GM19452 (cell line): ENCODE measurements around the gene TBC1D24.

Experiments used
- ATAC-seq: cut with Tn5 transposase; IDR thresholded peaks from one replicate; pipeline ENCODE4 v1.9.1; 2021; ENCODE audit not compliant: unreplicated experiment

TBC1D24 gene

DNA sequence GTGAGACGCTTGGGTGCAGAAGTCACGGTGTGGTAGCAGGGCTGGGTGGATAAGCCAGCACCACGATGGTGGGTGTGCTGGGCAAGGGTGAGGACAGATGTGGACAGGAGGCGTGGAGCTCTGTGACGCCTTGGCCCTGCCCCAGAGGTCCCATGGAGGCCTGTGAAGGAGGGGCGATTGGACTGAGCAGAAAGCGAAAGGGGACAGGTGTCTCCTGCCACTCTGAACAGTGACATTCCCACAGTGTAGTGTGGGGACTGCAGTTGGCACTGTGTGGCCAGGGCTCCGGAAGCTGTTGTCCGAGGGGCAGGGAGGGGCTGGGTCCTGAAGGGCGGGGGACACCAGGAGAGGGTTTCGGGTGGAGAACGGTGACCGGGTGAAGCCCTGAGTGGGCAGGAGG is 7.3 kb downstream of the TBC1D24 start:
- no peak for ATAC-seq

DNA sequence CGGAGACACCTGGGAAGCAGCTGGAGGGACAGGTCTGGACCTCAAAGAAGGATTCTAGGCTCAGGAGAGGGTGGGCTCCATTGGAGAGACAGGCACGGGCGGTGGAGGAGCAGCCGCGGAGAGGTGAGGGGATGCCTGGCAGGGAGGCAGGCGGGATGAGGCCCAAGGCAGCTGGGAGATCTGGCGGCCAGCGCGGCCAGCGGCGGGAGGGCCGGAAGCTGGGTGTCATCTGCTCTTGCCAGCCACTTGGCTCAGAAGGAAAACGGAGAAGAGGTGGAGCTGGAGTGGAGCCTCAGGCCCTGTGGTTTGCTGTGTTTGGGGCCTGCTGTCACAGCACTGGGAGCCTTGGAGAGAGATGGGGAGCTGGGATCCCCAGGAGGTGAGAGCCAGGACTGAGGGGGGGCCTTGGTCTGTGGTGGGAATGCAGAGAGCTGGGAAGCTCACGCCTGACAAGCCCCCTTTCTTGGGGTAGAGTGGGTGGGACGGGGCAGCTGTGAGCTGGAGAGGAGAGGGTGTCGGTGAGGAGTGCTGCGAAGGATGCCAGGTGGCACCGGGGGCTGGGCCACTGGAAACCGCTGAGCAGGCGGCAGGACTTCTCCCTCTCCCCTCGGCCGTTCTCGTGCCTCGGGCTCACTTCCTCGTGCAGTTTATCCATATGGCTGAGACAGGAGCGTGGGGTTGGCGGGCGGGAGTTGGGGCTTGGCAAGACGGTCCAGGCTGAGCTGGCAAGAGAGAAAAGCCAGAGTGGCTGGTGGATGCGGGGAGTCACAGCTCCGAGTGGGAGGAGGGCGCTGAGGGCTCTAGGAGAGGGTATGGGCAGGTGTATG is 8.0 kb downstream of the TBC1D24 start:
- ATAC-seq = no peak

DNA sequence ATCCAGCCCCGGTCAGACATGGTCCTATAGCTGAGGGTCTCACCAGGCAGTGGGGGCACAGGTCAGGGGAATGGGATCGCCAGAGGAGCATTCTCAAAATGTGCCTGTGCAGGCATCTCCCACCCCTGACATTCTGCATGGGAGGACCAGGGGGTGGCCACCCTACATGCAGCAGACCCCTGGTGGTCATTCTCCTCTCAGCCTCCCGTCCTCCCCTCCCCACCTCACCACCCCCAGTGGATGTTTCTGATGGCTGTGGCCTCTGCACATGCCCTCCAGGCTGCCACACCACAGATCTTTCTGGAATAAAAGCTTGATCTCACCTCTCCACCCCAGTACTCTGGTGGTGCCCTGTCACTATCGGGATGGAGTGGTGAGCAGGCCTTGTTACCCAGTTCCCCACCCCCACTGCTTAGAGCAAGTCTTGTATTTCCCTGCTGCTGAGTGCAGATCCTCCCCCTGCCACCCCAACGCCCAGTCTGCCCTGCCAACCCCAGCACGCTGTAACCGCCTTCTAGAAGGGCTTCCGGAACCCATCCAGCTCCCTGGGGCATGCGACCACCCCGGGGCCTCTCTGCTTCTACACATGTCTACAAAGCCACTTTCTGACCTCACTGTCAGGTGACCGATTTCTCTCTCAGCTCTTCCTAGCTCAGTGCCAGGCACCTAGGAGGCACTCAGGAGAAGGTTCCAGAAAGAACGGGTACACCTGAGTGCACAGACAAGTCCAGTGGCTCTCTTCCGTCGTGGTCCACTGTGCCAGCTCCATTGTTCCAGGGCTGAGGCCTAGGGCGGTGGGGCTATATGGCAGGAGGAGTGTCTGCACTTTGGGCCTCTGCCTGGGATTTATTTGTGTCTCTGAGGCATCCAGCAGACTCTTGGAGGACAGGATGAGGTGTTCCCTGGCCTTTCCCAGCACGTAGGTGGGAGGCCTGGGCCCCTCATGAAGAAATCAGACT is 9.3 kb downstream of the TBC1D24 start:
- ATAC-seq = no peak

DNA sequence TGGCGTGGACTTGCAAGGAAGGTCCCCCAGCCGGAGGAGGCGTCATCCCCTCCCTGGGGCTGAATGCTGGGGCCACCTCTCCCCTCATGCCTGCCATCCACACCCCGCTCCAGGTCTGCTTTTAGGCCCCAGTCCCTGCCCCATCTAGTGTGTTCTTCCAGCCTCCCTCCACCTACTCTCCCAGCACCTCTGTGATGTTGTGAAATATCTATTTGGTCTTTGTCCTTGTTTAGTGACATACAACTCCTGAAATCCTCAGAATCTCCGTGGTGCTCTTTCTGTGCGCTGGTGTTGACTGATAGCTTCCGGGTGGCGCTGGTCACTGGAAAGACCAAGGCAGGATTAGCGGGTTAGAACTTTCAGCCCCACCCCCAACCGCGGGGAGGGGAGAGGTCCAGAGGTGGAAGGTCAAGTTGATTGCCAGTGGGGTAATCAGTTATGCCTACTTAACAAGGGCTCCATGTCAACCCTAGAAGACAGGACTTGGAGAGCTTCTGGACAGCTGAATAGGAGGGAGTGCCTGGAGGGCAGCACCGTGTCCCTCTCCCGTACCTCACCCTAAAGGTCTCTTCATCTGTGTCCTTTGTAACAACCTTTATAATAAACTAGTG is 10.1 kb downstream of the TBC1D24 start:
- no peak for ATAC-seq

DNA sequence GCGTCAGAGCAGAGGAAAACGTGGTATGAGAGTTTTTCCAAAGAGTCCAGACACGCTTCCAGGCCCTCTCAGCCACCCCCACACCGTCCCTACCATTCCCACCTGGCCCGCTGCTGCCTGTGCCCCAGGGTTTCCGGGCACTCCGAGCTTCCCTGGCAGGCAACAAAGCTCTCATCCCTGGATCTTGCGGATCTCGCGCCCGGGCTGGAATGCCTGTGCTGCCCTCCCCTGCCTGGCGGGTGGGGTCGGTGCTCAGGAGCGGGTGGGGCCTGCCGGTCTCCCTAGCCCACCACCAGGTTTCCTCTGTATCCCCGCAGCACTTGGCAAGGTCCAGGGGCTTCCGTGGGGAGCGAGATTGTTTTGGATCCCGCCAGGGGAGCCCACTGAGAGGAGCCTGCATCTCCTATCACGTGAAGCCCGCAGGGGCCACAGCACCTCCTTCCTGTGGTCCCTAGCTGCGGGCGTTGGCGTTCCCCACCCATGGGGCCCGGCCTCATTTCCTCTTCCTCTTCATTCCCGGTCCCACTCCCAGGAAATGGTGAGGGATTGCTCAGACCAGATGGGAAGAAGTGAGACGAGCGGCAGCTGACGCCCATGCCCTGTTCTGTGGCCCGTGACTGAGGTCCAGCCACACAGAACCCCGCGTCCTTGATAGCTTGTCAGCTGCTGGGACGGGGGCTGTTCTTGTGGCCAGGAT is 11.0 kb downstream of the TBC1D24 start:
- ATAC-seq = no peak

DNA sequence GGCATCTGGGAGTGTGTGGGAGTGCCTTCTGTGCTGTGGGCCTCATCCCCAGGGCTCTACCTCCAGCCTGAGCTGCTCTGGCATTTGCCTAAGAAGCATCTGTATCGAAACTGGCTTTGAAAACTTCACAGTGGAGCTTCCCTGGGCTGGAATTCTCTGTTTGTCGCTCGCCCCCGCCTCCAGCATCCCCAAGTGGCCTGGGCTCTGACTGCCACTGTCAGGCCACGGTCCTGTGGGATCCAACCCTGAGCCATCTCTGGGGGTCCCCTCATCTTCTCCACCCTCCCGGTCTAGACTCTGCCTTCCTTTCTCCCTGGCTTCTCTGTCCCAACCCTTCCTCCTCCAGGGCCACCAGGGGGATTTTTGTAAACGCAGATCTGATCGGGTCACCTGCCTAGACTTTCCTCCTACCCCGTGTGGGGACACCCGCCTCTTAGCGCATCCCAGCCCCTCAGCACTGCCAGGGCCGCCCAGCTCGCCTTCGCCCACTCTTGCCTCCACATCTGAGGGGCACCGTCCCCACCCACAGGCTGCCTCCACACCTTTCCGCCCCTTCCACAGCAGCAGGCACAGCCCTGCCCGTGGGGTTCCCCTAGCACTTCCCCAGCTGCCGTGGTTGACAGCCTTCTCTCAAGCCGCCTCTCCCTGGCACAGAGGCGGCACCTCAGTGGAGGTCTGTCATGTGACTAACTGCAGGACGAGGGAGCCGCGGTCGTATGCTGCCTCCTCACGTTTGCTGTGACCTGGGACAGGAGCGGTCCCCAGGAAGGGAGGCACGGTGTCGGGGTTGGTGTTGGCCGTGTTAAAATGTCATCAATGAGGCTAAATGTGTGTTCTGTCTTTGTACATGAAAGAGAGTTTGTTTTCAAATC is 12.0 kb downstream of the TBC1D24 start:
- ATAC-seq = peak; percentile 61

DNA sequence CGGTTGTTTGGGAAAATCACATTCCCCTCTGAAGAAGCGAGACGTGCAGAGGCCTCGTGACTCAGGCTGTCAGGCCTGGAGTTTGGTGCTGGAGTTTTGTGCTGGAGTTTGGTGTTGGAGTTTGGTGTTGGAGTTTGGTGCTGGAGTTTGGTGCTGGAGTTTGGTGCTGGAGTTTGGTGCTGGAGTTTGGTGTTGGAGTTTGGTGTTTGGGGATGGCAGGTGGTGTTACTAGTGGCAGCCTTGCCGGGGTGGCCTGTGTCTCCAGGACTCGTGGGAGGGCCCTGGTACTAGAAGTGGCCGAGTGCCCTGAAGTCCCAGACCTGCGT is 12.6 kb downstream of the TBC1D24 start:
- no peak for ATAC-seq

DNA sequence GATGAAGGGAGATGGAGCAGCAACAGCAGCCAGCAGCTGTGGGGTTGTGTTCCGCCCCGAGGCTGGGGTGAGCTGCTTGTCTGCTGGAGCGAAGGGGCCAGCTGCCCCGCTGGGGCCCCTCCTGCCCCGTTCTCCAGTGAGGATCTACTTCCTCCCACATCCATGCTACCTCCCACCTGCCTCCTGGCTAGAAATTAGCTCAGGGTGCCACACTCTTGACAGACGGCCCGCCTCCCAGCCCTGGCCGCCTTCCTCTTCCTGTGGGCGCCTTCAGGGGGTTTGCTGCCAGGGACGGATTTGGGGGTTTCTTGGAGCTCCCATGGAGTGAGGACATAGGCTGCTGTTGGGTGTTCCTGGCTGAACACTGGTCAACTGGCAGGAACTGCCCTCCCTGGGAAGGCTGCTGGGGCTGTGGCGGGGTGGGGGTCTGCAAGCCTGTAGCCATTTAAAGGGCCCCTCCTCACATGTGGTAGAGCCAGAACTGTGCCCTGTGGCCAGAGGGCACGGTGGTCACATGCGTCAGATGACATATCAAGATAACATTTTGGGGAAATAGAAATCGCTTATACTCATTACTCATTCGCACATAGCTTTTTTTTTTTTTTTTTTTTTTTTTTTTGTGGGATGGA is 13.1 kb downstream of the TBC1D24 start:
- ATAC-seq = no peak

DNA sequence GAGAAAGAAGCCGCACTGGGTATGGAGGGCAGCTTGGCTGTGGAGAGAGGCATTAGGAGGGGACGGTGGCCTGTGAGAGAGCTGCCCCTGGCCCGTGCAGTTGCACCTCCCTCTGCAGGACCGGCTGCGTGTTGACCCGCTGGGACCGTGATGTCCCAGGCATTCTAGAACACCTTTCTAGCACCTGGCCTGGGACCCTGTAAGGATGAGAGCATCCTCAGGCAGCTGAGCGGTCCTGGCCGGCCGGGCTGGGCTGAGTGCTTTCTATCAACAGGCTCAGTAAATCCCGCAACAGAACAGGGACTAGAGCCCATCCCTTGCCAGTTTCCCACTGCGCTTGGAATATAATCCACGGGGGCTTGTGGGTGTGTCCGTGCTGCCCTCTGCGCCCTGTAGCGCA is 14.7 kb downstream of the TBC1D24 start:
- ATAC-seq = no peak

DNA sequence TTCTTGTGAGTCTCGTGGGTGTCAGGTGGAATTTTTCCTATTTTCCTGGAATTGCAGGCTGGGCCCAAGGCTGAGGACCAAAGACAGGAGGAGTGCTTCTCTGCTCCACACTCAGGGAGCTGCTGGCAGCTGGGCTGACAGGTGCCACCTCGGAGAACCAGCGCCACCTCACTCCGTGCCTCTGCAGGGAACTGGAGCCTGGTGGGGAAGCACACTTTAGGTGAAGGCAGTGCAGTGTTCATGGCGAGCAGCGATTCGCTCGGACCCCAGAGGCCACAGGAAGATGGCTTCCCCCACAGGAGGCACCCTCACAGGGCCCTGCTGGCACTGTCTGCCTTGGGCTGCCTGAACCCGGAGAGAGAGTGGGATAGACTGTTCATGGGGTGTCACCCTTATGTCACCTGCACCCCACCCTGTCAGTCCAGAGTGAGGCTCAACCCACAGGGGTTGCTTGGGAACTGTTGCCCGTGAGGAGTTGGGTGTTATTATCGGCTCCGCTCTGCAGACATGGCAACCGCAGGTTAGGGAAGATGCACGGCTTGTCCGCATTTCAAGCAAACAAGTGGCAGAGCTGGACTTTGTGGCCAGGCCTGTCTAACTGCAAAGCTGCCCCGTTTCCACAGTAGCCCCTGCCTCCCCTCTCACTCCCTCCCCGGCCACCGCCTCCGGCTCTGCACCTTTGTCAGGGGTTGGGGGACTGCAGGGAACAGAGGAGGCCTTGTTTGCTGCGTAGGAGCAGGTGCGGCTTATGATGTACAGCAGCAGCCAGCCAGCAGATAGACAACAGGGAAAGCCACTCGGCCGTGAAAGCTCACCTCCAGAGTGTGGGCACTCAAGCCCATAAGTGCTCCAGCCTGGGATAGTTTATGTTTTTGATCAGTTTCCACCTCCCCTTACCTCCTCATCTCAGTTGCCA is 15.5 kb downstream of the TBC1D24 start:
- ATAC-seq = no peak

DNA sequence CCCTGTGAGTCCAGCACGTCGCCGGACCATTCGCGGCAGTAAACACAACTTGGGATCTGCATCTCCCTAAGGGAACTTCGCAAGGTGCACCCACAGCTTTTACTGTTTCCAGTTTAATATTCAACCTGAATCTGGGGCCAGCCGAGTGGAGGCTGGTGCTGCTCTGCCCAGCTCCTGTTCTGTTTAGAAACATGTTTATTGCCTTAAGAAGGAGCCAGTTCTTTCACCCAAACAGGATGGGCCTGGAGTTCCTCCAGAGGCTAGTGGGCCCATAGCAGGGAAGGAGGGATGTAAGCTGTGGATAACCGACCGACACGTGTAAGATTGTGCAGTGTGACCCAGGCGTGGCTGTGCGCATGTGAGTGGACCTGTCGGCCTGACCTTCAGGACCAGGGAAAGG is 17.4 kb downstream of the TBC1D24 start:
- ATAC-seq = no peak

DNA sequence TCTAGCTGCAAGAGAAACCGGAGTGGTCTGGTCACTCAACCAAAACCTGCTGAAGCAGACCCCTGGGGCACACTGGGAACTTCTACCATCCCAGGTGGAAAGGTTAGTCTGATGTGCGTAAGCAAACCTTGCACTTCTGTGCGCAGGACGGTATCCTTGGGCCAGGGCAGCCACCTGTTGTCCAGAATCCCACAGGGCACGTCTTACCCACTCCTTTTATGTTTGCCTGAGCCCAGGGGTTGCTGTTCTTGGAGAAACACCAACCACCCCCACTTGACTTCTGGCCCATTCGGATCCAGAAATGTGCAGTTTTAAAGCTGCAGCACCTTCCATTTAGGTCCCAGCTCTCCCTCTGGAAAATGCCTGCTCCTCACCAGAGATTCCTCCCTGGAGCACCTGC is 18.7 kb downstream of the TBC1D24 start:
- ATAC-seq = no peak

DNA sequence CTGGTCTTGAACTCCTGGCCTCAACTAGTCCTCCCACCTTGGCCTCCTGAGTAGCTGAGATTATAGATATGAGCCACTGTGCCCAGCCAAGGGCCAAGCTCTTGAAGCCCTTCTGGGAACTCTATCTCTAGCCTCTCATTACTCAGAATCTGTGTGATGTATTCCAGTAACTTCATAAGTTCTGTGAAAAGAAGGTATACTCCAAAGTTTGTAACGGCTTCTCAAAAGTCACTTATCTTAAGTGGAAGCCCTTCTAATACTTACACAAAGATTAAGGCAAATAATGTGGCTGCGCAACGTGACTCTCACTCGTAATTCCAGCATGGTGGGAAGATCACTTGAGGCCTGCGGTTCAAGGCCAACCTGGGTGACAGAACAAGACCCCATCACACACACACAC is 19.7 kb downstream of the TBC1D24 start:
- ATAC-seq = no peak

DNA sequence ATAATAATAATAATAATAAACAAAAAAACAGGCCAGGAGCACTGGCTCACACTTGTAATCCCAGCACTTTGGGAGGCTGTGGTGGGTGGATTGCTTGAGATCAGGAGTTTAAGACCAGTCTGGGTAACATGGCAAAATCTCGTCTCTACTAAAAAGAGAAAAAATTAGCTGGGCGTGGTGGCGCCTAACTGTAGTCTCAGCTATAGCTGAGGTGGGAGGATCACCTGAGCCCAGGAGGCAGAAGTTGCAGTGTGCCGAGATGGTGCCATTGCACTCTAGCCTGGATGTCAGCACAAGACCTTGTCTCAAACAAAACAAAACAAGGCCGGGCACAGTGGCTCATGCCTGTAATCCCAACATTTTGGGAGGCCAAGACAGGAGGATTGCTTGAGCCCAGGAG is 20.1 kb downstream of the TBC1D24 start:
- ATAC-seq = no peak

DNA sequence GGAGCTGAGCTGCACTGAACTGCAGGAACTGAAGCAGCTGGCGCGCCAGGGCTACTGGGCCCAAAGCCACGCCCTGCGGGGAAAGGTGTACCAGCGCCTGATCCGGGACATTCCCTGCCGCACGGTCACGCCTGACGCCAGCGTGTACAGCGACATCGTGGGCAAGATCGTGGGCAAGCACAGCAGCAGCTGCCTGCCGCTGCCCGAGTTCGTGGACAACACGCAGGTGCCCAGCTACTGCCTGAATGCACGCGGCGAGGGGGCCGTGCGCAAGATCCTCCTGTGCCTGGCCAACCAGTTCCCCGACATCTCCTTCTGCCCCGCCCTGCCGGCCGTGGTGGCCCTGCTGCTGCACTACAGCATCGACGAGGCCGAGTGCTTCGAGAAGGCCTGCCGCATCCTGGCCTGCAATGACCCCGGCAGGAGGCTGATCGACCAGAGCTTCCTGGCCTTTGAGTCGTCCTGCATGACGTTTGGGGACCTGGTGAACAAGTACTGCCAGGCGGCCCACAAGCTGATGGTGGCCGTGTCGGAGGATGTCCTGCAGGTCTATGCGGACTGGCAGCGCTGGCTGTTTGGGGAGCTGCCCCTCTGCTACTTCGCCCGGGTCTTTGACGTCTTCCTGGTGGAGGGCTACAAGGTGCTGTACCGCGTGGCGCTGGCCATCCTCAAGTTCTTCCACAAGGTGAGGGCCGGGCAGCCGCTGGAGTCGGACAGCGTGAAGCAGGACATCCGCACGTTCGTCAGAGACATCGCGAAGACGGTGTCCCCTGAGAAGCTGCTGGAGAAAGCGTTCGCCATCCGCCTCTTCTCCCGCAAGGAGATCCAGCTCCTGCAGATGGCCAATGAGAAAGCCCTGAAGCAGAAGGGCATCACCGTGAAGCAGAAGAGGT is 21.5 kb downstream of the TBC1D24 start:
- no peak for ATAC-seq

DNA sequence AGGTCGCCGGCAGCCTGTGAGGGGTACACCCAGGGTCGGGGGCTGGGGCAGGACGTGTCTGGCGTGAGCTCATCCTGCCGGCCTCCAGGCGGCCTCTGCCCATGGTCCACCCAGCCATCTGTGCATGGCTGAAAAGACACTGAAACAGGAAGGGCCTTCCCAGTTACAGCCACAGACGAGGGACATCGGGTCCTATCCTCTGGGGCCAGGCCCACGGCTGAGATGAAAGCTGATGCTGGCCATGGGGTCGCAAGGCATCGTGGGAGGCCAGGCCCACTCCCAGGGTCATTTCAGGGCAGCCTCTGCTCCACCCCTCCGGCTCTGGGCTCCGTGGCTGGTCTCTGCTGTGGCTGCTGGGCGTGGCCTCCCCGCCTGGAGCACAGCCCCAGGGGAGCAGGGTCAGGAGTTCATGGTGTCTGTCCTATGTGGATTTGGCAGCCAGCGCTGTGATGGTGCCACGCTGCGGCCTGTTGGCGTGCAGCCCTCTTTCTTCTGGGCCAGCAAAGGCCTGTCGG is 22.2 kb downstream of the TBC1D24 start:
- no peak for ATAC-seq

DNA sequence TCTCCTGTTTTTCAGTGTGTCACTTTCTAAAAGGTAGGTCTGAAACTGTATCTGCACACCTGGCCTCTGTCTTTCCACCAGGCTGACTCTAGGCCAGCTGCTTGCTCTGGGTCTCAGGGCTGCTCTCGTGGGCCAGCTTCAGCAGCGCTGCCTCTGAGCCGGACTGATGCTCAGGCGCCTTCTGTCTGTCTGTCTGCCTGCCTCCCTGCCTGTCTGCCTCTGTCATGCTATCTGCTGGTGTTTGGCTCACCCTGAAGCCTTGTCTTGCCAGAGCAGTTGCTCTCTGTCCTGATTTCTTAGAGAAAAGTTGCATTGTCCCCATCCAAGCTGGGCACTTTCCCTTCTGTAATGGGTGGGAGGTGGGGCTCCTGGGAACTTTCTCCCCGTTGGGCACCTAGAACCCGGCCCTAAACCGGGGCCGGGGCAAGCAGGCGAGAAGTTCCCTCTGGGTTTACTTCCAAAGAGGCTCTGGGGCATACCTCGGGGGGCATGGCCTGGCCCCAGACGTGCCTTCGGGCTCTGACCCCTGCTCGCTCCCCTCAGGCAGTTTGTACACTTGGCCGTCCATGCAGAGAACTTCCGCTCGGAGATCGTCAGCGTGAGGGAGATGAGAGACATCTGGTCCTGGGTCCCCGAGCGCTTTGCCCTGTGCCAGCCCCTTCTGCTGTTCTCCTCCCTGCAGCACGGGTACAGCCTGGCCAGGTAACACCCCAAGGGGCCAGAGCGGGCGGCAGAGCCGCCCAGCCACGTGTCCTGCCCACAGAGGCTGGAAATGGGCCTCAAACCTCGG is 23.0 kb downstream of the TBC1D24 start:
- no peak for ATAC-seq
